ENCODE measurements around the gene CALB2.

The CALB2 gene

DNA sequence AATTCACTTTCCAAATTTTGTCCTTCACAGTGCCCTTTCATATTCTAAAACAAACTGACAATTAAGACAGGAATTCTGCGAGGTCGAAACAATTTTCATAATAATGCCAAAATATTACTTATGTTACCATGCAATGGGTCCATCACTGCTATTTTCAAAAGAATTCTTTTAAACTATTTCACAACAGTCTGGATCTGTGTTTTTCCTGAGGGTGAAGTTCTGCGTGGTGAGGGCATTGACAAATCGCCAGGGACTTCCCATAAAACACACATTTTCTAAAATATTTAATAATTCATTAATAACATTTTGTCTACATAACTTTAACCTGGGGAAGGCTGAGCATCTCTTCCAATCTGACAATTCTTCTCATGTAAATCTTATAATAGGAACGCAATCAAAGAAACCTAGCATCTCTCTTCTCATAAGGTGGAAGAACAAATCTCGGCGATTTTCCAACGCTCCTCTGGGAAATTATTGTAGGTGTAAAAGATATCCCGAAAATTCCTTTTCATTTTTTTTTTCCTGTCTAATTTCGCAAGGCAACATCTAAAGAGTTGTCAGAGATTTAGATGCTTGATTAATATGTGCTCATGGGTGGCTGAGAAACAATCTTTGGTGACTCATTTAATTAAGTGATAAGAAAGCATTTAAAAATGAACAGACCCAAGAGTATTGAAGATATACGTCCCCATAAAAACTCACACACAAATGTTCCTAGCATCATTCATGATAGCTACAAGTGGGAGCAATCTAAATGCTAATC lies 41.5 kb downstream of the CALB2 start:
- TF ChIP-seq, protein P1, sequence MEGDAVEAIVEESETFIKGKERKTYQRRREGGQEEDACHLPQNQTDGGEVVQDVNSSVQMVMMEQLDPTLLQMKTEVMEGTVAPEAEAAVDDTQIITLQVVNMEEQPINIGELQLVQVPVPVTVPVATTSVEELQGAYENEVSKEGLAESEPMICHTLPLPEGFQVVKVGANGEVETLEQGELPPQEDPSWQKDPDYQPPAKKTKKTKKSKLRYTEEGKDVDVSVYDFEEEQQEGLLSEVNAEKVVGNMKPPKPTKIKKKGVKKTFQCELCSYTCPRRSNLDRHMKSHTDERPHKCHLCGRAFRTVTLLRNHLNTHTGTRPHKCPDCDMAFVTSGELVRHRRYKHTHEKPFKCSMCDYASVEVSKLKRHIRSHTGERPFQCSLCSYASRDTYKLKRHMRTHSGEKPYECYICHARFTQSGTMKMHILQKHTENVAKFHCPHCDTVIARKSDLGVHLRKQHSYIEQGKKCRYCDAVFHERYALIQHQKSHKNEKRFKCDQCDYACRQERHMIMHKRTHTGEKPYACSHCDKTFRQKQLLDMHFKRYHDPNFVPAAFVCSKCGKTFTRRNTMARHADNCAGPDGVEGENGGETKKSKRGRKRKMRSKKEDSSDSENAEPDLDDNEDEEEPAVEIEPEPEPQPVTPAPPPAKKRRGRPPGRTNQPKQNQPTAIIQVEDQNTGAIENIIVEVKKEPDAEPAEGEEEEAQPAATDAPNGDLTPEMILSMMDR (IDR thresholded peaks at IDR 0.05; ENCODE audit: extremely low read depth, insufficient read depth, missing control alignments), result no peak
- DNase-seq (ENCODE audit: low spot score), result no peak
- in situ Hi-C loops (cut with MboI; ENCODE audit: low pct_unique_long_range_greater_than_20kb, low sequenced_read_pairs, unreplicated experiment), result loop anchor here (25.0 kb wide), 1 partner anchor 212 kb away; no protein-coding TSS in a partner anchor

DNA sequence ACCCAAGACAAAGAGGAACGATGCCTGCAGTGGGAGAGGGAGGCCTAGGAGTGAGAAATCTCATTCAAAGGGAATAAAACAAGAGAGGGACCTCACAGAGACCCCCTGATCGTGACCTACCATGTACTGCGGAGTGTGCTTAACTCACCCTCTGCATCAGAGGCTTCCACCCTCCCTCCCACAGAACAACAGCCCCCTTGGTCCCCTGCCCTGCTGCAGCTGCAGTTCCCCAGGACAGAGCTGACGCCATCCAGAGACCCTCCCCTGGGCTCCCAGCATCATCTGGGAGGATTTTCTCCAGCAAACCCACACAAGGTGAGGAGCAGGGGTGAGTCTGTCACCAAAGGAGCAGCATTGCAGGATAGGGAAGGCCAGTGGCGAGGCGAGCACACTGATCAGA lies 43.5 kb downstream of the CALB2 start:
- no peak for DNase-seq (ENCODE audit: low spot score)
- TF ChIP-seq, protein P1 (IDR thresholded peaks at IDR 0.05; ENCODE audit: extremely low read depth, insufficient read depth, missing control alignments), result no peak
- in situ Hi-C loops (cut with MboI; ENCODE audit: low pct_unique_long_range_greater_than_20kb, low sequenced_read_pairs, unreplicated experiment), result loop anchor here (25.0 kb wide), 1 partner anchor 210 kb away; no protein-coding TSS in a partner anchor

DNA sequence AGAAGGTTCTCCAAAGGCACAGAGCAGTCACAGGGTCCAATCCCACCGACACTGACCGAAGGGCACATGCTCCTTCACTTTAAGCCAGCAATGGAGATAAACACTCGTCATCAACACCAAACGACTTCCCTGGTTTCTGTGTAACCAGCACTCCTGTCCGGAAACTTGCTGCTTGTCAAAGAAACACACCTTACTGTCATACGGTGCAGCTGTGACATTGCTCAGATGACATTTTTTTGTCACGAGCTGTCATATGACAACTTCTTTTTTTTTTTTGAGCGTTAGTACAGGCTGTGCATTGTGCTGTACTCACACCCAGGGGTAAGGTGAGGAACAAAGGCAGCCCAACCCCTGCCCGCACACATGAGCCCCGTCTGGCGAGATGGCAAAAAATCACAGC lies 44.2 kb downstream of the CALB2 start:
- no peak for DNase-seq (ENCODE audit: low spot score)
- TF ChIP-seq, protein P1 (IDR thresholded peaks at IDR 0.05; ENCODE audit: extremely low read depth, insufficient read depth, missing control alignments), result no peak
- in situ Hi-C loops (cut with MboI; ENCODE audit: low pct_unique_long_range_greater_than_20kb, low sequenced_read_pairs, unreplicated experiment), result loop anchor here (25.0 kb wide), 1 partner anchor 210 kb away; no protein-coding TSS in a partner anchor

DNA sequence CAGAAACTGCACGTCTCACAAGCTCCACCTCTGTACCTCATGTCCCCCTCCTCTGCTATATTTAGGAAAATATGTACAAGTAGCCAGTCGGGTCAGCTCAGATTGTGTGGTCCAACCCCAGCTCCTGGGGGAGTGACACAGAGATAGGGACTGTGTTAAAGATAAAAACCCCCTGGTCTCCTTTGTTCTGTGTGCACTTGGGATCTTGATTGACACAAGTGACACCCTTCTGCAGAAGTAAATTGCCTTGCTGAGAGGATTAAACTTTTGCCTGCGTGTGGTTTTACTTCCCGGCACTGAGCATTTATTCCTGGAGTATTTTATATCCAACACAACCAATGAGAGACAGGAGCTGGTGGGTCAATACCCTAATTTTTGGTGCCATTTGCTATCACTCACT lies 45.8 kb downstream of the CALB2 start:
- TF ChIP-seq, protein P1 (IDR thresholded peaks at IDR 0.05; ENCODE audit: extremely low read depth, insufficient read depth, missing control alignments), result no peak
- no peak for DNase-seq (ENCODE audit: low spot score)
- in situ Hi-C loops (cut with MboI; ENCODE audit: low pct_unique_long_range_greater_than_20kb, low sequenced_read_pairs, unreplicated experiment), result loop anchor here (25.0 kb wide), 1 partner anchor 208 kb away; no protein-coding TSS in a partner anchor

DNA sequence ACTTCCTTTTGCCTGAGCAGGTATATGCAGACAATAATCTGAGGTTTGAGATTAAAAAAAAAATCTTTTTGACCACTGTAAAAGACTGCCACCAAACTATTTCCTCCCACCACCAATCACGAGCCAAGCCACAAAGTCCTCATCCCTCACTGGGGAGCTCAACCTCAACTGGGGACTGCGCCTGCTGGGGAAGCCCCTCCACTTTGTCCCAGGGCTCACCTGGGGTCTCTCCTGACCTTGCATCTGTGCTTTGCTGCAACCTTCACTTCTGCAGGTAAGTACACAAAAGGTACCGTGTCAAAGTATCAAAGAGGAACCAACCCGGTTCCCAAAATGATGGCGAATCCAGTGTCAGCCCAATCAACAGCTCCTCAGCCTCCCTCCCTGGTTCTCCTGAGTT lies 47.8 kb downstream of the CALB2 start:
- in situ Hi-C loops (cut with MboI; ENCODE audit: low pct_unique_long_range_greater_than_20kb, low sequenced_read_pairs, unreplicated experiment), result loop anchor here (25.0 kb wide), 1 partner anchor 206 kb away; no protein-coding TSS in a partner anchor
- no peak for DNase-seq (ENCODE audit: low spot score)
- TF ChIP-seq, protein P1 (IDR thresholded peaks at IDR 0.05; ENCODE audit: extremely low read depth, insufficient read depth, missing control alignments), result no peak

DNA sequence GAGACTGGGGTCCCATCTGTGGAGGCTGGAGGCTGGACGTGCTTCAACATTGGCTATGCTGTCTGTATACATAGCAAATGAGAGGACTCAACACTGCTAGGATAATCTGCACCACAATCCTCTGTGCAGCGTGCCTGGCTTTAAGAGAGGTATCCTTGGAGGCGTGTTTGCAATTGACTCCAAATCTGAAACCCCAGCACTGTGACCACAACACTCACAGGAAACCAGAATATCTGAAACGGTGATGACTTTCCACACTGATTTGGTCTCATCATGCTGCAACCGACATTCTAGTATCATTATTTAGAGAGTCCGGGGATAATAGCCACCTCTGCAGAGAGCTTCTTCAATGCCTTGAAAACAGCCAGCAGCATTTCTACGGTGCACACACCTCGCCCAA lies 48.2 kb downstream of the CALB2 start:
- in situ Hi-C loops (cut with MboI; ENCODE audit: low pct_unique_long_range_greater_than_20kb, low sequenced_read_pairs, unreplicated experiment), result loop anchor here (25.0 kb wide), 1 partner anchor 206 kb away; no protein-coding TSS in a partner anchor
- DNase-seq (ENCODE audit: low spot score), result no peak

More for the DNA sequence above, 48.2 kb downstream of the CALB2 start:
- TF ChIP-seq, protein P1 (IDR thresholded peaks at IDR 0.05; ENCODE audit: extremely low read depth, insufficient read depth, missing control alignments), result no peak

Data from GM13977 (cell line).